Endothelial cell (in vitro differentiated cells): ENCODE data around the gene OTX2. TPM values are rescaled to one million over a fixed set of nuclear protein-coding genes. Genes with fewer than 3 reads are reported as not detected.

Experiments used
- DNase-seq: peaks from one replicate; pipeline ENCODE4 v3.0.0; 2021; ENCODE audit warnings: low spot score
- H3K27ac Mint-ChIP-seq: one replicate; pipeline ENCODE4 v1.8.0; 2021; ENCODE audit warnings: mixed read lengths, inconsistent platforms; ENCODE audit not compliant: unreplicated experiment
- H3K27me3 Mint-ChIP-seq: one replicate; pipeline ENCODE4 v1.8.0; 2021; ENCODE audit warnings: mild to moderate bottlenecking, moderate library complexity, mixed read lengths, inconsistent platforms; ENCODE audit not compliant: unreplicated experiment
- H3K36me3 Mint-ChIP-seq: one replicate; pipeline ENCODE4 v1.8.0; 2021; ENCODE audit warnings: mild to moderate bottlenecking, low read depth, mixed read lengths, inconsistent platforms; ENCODE audit not compliant: unreplicated experiment
- H3K4me1 Mint-ChIP-seq: one replicate; pipeline ENCODE4 v1.8.0; 2021; ENCODE audit warnings: mild to moderate bottlenecking, mixed read lengths, inconsistent platforms; ENCODE audit not compliant: unreplicated experiment
- H3K4me3 Mint-ChIP-seq: one replicate; pipeline ENCODE4 v1.8.0; 2021; ENCODE audit warnings: mild to moderate bottlenecking, mixed read lengths, inconsistent platforms; ENCODE audit not compliant: unreplicated experiment
- H3K9me3 Mint-ChIP-seq: one replicate; pipeline ENCODE4 v1.8.0; 2021; ENCODE audit warnings: mixed read lengths, inconsistent platforms; ENCODE audit not compliant: unreplicated experiment
- total RNA-seq: library from RNA; stranded (reverse); fragmentation: NEBNext Ultra II Directional; extraction: Animal tissue kit (Norgen Biotek cat#: 25700); gene quantifications from one replicate; pipeline ENCODE4 v1.2.1, GENCODE V29; 2021; ENCODE audit not compliant: unreplicated experiment
- TF ChIP-seq, protein P1 (sequence below): fragments of 200-600 bp; sonication (generic); IDR thresholded peaks from one replicate; pipeline ENCODE4 v1.5.0; 2021; ENCODE audit warnings: antibody characterized with exemption; ENCODE audit not compliant: unreplicated experiment

The OTX2 gene
- total RNA-seq, 1 donor from 2014 or later: 12.0 TPM

DNA sequence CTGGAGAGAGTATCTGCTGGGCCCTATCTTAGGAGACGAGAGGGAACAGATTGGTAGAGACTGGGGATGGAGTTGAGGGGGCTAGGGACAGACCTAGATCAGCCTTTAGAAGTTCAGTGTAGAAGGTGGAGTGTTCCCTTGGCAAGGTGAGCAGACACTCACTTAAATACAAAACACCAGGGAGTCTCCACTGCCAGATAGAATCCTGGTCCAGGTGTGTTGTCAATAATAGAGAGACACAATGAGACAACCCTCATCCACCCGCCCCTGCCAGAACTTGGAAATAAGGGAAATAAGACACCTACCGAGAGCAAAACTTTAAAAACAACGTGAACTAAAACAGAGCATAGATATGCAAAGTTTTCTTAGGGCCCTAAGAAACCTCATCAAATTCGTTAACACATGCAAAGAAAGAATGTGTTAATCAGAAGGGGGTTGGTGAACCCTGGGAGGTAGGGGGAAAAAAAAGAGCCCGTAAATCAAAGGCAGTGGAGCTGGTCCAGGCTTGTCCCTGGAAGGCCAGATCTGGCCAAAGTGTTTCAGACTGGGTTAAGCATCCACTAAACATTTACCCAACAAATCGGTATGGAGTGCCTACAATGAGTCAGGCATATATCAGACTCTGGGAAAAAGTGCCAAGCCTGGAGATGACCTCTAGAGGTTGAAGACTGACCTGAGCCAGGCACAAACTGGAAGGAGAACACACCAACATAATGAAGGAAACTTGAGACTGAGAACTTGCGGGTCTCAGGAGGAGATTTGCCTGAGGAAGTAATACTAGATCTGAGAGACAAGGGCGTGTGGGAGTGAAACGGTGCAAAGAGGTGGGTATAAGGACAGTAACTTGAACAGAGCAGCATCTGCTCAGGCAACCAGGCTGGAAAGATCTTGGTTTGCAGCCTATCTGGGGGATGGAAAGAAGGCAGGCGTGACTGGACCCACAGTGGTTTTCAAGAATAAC, 37.0 kb upstream of the OTX2 start:
- Mint-ChIP-seq H3K36me3 (no peaks in the 10 kb centered on the region), H3K27ac (no peak overlapping the region), H3K4me1 (peaks cover 7% of the 10 kb centered on the region), H3K27me3 (peaks cover 7% of the 10 kb centered on the region), H3K9me3 (no peaks in the 10 kb centered on the region), H3K4me3 (no peak overlapping the region)
- TF ChIP-seq, protein P1, sequence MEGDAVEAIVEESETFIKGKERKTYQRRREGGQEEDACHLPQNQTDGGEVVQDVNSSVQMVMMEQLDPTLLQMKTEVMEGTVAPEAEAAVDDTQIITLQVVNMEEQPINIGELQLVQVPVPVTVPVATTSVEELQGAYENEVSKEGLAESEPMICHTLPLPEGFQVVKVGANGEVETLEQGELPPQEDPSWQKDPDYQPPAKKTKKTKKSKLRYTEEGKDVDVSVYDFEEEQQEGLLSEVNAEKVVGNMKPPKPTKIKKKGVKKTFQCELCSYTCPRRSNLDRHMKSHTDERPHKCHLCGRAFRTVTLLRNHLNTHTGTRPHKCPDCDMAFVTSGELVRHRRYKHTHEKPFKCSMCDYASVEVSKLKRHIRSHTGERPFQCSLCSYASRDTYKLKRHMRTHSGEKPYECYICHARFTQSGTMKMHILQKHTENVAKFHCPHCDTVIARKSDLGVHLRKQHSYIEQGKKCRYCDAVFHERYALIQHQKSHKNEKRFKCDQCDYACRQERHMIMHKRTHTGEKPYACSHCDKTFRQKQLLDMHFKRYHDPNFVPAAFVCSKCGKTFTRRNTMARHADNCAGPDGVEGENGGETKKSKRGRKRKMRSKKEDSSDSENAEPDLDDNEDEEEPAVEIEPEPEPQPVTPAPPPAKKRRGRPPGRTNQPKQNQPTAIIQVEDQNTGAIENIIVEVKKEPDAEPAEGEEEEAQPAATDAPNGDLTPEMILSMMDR: no peak
- DNase-seq: no peak

- H3K4me3 Mint-ChIP-seq: peak overlapping the region; percentile 67
- peaks cover 7% of the 10 kb centered on the region for H3K4me1 Mint-ChIP-seq
- H3K27me3 Mint-ChIP-seq: peaks cover 8% of the 10 kb centered on the region
Measured at GRCh38 chr14:56844406-56845002, 34.2 kb upstream of the OTX2 start.

DNA sequence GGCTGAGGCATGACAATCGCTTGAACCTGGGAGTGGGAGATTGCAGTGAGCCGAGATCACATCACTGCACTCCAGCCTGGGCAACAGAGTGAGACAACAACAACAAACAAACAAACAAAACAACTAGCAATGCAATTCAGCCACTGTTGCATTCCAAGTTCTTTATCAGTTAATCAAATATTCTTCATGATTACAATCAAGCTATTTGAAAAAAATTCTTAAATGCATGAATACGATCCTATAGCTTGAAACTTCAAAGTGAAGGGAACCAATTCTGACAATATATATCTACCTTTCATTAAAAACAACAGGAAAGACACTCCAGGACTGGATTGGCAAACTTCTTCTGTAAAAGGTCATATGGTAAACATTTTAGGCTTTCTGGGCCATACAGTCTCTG, 31.3 kb upstream of the OTX2 start:
- H3K36me3 Mint-ChIP-seq: no peaks in the 10 kb centered on the region
- no peaks in the 10 kb centered on the region for H3K9me3 Mint-ChIP-seq
- H3K27me3 Mint-ChIP-seq: peaks cover 11% of the 10 kb centered on the region
- DNase-seq: no peak
- H3K4me1 Mint-ChIP-seq: peaks cover 5% of the 10 kb centered on the region
- TF ChIP-seq, protein P1: no peak
- no peak overlapping the region for H3K27ac Mint-ChIP-seq
- no peak overlapping the region for H3K4me3 Mint-ChIP-seq

More at GRCh38 chr14:56844406-56845002, 34.2 kb upstream of the OTX2 start:
- Mint-ChIP-seq H3K9me3 (no peaks in the 10 kb centered on the region), H3K36me3 (no peaks in the 10 kb centered on the region), H3K27ac (no peak overlapping the region)
- DNase-seq: no peak
- TF ChIP-seq, protein P1: no peak

GRCh38 chr14:56840221-56840620, 29.9 kb upstream of the OTX2 start:
- TF ChIP-seq, protein P1: no peak
- Mint-ChIP-seq H3K27ac (no peak overlapping the region), H3K36me3 (no peaks in the 10 kb centered on the region), H3K4me3 (no peak overlapping the region), H3K9me3 (no peaks in the 10 kb centered on the region), H3K27me3 (peaks cover 11% of the 10 kb centered on the region), H3K4me1 (peaks cover 5% of the 10 kb centered on the region)
- no peak for DNase-seq

DNA sequence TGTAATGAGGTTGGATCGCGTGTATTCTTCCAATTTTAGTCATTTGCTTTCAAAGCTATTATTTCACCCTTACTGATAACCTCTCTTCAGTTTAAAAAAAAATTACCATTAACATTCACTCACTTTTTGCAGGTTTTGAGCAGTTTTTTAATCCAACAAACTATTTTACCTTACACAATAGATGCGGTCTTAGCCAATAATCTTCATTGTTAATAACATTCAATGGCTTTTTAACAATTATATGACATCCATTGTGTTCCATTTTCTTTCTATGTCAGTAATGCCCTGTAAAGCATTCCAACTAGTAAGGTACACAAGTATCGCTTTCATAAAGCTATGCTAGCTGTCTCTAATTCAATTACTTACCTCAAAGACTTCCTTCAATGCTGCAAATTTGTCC, 18.9 kb upstream of the OTX2 start:
- DNase-seq: no peak
- H3K36me3 Mint-ChIP-seq: no peaks in the 10 kb centered on the region
- TF ChIP-seq, protein P1: no peak
- H3K4me1 Mint-ChIP-seq: peaks cover 3% of the 10 kb centered on the region
- no peak overlapping the region for H3K4me3 Mint-ChIP-seq
- peaks cover 4% of the 10 kb centered on the region for H3K27me3 Mint-ChIP-seq
- H3K9me3 Mint-ChIP-seq: no peaks in the 10 kb centered on the region
- no peak overlapping the region for H3K27ac Mint-ChIP-seq
